Testis (tissue), 3 donors: ENCODE results near the gene NACA. TPM values are rescaled to one million over a fixed set of nuclear protein-coding genes. Genes with fewer than 3 reads are reported as not detected.

Experiments used
- DNase-seq: peaks from one replicate; pipeline ENCODE4 v3.0.0-alpha.2; 2019
- H3K27ac ChIP-seq, 2 donors: fragments of 200-600 bp; sonication (generic); one replicate each; pipeline ENCODE4 v1.5.1; 2019
- H3K27me3 ChIP-seq: fragments of 200-600 bp; sonication (generic); one replicate; pipeline ENCODE4 v1.5.1; 2019
- H3K36me3 ChIP-seq: fragments of 200-600 bp; sonication (generic); one replicate; pipeline ENCODE4 v1.5.1; 2017; ENCODE audit warnings: low read depth; ENCODE audit errors: missing control alignments
- H3K4me1 ChIP-seq: fragments of 200-600 bp; sonication (generic); one replicate; pipeline ENCODE4 v1.5.1; 2019
- H3K4me3 ChIP-seq, 2 donors: fragments of 200-600 bp; sonication (generic); one replicate each; pipeline ENCODE4 v1.5.1; 2017 to 2019
- H3K9me3 ChIP-seq: fragments of 200-600 bp; sonication (generic); one replicate; pipeline ENCODE4 v1.5.1; 2017
- POLR2A ChIP-seq: fragments of 450-650 bp; IDR thresholded peaks from one replicate; pipeline ENCODE4 v1.6.1; 2017; ENCODE audit warnings: antibody characterized with exemption, mild to moderate bottlenecking, moderate library complexity
- WGBS, 2 donors: methylation state at CpG; one replicate each; pipeline ENCODE4 v1.1.5; 2018; 5-methylcytosine and 5-hydroxymethylcytosine counted together
- intact Hi-C: fragments of 100-400 bp; cut with DNase I; formaldehyde crosslinking; loops from one replicate; pipeline ENCODE4 v1.15.1; 2023; ENCODE audit warnings: low total_unique reads
- polyA plus RNA-seq: library from polyadenylated mRNA; stranded (reverse); fragments of 350-450 nt; fragmentation: Illumina TruSeq; extraction: RNeasy Lipid Tissue Mini Kit (QIAGEN cat#74804); gene quantifications from one replicate; pipeline ENCODE4 v1.2.3, GENCODE V29; 2014; ENCODE audit warnings: low read depth, low replicate concordance; ENCODE audit not compliant: insufficient read depth
- total RNA-seq, 2 donors: library from RNA; depleted of rRNA; stranded (reverse); fragments of >200 nt; gene quantifications; one replicate each; pipeline ENCODE4 v1.2.3, GENCODE V29; 2016
- TF ChIP-seq, protein P1 (sequence below), 3 experiments: fragments of 450-650 bp in 2 of 3; fragments of 200-600 bp in 1 of 3; sonication (generic) in 1 of 3; IDR thresholded peaks; one replicate each; pipeline ENCODE4 v1.5.1; 2016 to 2019; ENCODE audit warnings: antibody characterized with exemption in 3 of 3, mild to moderate bottlenecking in 2 of 3, moderate library complexity in 1 of 3

Gene NACA
- total and polyA plus RNA-seq, 3 donors from 2014 or later, result 431 to 866 (median 696) TPM

DNA sequence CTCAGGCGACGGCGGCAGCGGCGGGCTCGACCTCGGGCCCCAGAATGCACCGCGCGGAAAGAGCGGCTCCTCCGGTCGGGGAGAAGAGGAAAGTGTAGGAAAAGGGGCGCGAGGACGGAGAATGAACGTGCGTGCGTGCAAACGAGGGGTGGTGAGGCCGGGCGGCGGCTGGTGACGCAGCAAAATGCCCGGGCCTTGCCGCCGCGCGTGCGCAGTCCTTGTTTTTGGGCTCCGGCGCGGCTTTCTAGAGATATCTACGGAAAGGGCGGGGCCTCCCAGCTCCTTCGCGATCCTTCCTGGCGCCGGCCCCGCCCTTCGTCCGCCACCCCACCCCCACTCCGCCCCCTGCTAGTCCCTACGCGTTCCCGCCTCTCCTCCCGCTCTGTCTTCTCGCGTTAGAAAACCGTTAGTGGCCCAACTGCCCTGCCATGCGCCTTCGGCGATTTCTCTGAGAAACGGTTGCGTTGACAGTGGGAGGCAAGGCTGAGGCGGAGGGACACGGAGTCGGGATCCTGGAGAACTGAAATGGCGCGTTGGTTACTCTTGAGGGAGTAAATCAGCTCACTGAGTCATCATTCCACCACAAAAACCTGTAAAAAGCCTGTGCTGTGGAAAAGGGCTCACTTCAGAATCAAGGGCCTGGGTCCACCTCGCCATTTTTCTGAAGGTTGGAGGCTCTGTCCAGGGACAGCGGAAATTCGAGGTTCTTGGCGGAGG, 36.8 kb downstream of the NACA start, which contains the start of gene PTGES3:
PTGES3 (minus strand) TSS at position 156 of the 717 bp plus-strand sequence. CDS start 285 bp downstream, outside the sequence.
- Histone ChIP-seq H3K9me3 (no peaks in the 10 kb centered on the region), H3K27ac (peak within 1 kb of the TSS; percentile 100), H3K4me3 (peak within 1 kb of the TSS; percentile 97 to 99), H3K4me1 (peaks cover 22% of the 10 kb centered on the region), H3K27me3 (no peaks in the 10 kb centered on the region), H3K36me3 (no peaks in the 10 kb centered on the region)
- peak; percentile 93 for TF ChIP-seq POLR2A
- TF ChIP-seq, protein P1, sequence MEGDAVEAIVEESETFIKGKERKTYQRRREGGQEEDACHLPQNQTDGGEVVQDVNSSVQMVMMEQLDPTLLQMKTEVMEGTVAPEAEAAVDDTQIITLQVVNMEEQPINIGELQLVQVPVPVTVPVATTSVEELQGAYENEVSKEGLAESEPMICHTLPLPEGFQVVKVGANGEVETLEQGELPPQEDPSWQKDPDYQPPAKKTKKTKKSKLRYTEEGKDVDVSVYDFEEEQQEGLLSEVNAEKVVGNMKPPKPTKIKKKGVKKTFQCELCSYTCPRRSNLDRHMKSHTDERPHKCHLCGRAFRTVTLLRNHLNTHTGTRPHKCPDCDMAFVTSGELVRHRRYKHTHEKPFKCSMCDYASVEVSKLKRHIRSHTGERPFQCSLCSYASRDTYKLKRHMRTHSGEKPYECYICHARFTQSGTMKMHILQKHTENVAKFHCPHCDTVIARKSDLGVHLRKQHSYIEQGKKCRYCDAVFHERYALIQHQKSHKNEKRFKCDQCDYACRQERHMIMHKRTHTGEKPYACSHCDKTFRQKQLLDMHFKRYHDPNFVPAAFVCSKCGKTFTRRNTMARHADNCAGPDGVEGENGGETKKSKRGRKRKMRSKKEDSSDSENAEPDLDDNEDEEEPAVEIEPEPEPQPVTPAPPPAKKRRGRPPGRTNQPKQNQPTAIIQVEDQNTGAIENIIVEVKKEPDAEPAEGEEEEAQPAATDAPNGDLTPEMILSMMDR (IDR thresholded peaks at IDR 0.05), result no peak
- peak; percentile 97 for DNase-seq
- intact Hi-C loops, result no loop called here
- 0 to 1% methylated on average over 8 to 64 of the region's 64 CpGs for WGBS, 2 donors

DNA sequence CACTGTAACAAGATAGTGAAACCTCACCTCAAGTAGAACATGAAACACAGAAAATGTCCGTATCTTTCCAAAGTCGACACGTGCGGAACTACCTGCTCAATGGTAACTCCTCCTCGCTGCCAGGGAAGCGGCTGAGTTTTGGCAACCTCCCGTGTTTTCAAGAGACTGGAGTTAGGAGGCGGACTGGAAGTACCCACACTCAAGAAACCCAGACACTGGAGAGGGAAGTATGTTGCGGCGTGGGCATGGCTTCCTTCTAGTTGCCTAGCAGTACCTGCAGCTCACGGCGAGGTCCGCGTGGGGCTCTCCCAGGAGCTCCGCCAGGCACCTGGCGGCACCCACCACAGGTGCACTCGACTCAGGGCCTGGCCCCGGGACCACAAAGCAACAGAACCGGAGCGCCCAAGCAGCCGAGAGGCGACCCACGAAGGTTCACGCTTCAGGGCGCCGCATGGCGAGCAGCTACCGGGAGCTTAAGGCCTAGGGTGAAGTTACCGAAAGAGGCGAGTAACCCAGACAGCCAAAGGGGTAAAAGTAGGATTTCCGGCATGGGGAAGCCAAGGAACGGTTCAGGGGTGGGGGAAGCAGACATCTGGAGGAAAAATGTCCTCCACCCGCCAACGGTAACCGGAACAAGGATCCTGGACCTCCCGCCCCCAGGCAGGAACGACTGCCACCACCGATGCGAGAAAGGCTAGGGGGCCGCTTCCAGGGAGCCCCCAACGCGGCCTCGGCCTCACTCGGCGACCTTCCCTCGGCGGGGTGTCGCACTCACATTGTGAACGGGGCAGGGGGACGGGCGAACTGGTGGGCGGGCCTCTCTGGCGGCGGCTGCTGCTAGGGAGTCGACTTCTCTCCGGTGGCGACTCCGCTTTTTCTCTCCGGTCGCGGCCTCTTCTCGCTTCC, 37.6 kb downstream of the NACA start:
- 0% methylated on average over 35 to 61 of the region's 62 CpGs for WGBS, 2 donors
- Histone ChIP-seq H3K4me1 (peaks cover 26% of the 10 kb centered on the region), H3K9me3 (no peaks in the 10 kb centered on the region), H3K36me3 (no peaks in the 10 kb centered on the region), H3K27ac (peak overlapping the region; percentile 100), H3K4me3 (peak overlapping the region; percentile 97 to 99), H3K27me3 (no peaks in the 10 kb centered on the region)
- peak; percentile 76 for DNase-seq
- intact Hi-C loops, result no loop called here
- TF ChIP-seq, protein P1 (IDR thresholded peaks at IDR 0.05), result no peak
- TF ChIP-seq POLR2A, result no peak

GRCh38 chr12:56684745-56685359, 40.2 kb downstream of the NACA start:
- 8 to 13% methylated on average over 8 of the region's 8 CpGs for WGBS, 2 donors

GRCh38 chr12:56682323-56682722, 42.8 kb downstream of the NACA start:
- Histone ChIP-seq H3K4me1 (peaks cover 30% of the 10 kb centered on the region), H3K4me3 (no peak overlapping the region), H3K27ac (no peak overlapping the region), H3K9me3 (no peaks in the 10 kb centered on the region), H3K27me3 (no peaks in the 10 kb centered on the region), H3K36me3 (no peaks in the 10 kb centered on the region)
- DNase-seq, result no peak
- 42 to 73% methylated on average over 6 of the region's 6 CpGs for WGBS, 2 donors
- intact Hi-C loops, result no loop called here
- TF ChIP-seq POLR2A, result no peak
- TF ChIP-seq, protein P1 (IDR thresholded peaks at IDR 0.05), result no peak

More at GRCh38 chr12:56684745-56685359, 40.2 kb downstream of the NACA start:
- Histone ChIP-seq H3K4me3 (peak overlapping the region in 1 of 2 donors; percentile 18), H3K36me3 (no peaks in the 10 kb centered on the region), H3K9me3 (no peaks in the 10 kb centered on the region), H3K4me1 (peaks cover 30% of the 10 kb centered on the region), H3K27me3 (no peaks in the 10 kb centered on the region), H3K27ac (peak overlapping the region; percentile 70 to 100)
- no peak for TF ChIP-seq POLR2A
- TF ChIP-seq, protein P1 (IDR thresholded peaks at IDR 0.05), result no peak
- intact Hi-C loops, result no loop called here
- DNase-seq, result no peak
